HepG2 (cell line): Measurements from ENCODE around the gene NKIRAS1. TPM values are rescaled to one million over a fixed set of nuclear protein-coding genes. Genes with fewer than 3 reads are reported as not detected.
"Not testable (repeated sequence)": the region's sequence is repeated elsewhere in the genome, so short reads cannot be mapped to it uniquely, and the experiment has no call there.

Experiments
- ATAC-seq: fragments of 200-7000 bp; cut with Tn5 transposase; 3 replicates; pipeline ENCODE4 v1.9.1; 2020; ENCODE audit warnings: mild to moderate bottlenecking, moderate library complexity
- BruUV-seq: library from RNA; stranded (reverse); fragments of 400-500 nt; replicated peaks from 2 replicates; lab custom pipeline; 2021; lab: Mats Ljungman, UMichigan
- CTCF ChIA-PET: fragments of 300-600 bp; formaldehyde crosslinking; extraction: SDS; loops from one replicate; lab custom pipeline; 2021; ENCODE audit warnings: low total read pairs, inconsistent platforms, low intra/inter-chr PET ratio; lab: Yijun Ruan, JAX
- POLR2A ChIA-PET: fragments of 350-600 bp; sonication (Branson Sonifier 250); formaldehyde crosslinking; loops from one replicate; lab custom pipeline; 2020; ENCODE audit warnings: antibody characterized with exemption, inconsistent platforms; lab: Yijun Ruan, JAX
- DNase-seq: peaks from one replicate; pipeline ENCODE4 v3.0.0-alpha.2; 2015; ENCODE audit warnings: low spot score
- FAIRE-seq: peaks from 3 replicates; lab custom pipeline; 2011; peaks lifted over from hg19 to GRCh38; lab: Jason Lieb, UNC
- H2AFZ ChIP-seq: one replicate; pipeline ENCODE4 v1.6.1; 2011; ENCODE audit warnings: low read length, inconsistent platforms
- H3K27ac ChIP-seq: fragments of 300-600 bp; 3 replicates; pipeline ENCODE4 v1.8.0; 2011; ENCODE audit warnings: mixed run types, mild to moderate bottlenecking, mixed read lengths, low read length, inconsistent platforms; ENCODE audit not compliant: insufficient read depth; ENCODE audit errors: extremely low read length
- H3K27me3 ChIP-seq, 2 experiments: fragments of 200-600 bp in 1 of 2; 2 replicates in 1 of 2; 3 replicates in 1 of 2; pipeline versions ENCODE4 v1.6.0 to v1.8.0; 2011; ENCODE audit warnings: low read length in 2 of 2, mild to moderate bottlenecking in 2 of 2, moderate library complexity in 2 of 2, inconsistent platforms in 1 of 2; ENCODE audit not compliant: insufficient read depth in 2 of 2, control insufficient read depth in 1 of 2
- H3K36me3 ChIP-seq, 2 experiments: fragments of 200-600 bp in 1 of 2; replicated peaks in 1 of 2; 2 replicates in 1 of 2; 3 replicates in 1 of 2; pipeline versions ENCODE4 v1.5.1 to v1.8.0; 2011; ENCODE audit warnings: low read length in 2 of 2, inconsistent platforms in 1 of 2; ENCODE audit not compliant: insufficient read depth in 2 of 2, control insufficient read depth in 1 of 2
- H3K4me1 ChIP-seq: 2 replicates; pipeline ENCODE4 v1.5.1; 2012; ENCODE audit warnings: low read length, inconsistent platforms; ENCODE audit not compliant: insufficient read depth
- H3K4me2 ChIP-seq: 2 replicates; pipeline ENCODE4 v1.6.0; 2011; ENCODE audit warnings: low read depth, low read length, inconsistent platforms
- H3K4me3 ChIP-seq, 3 experiments: fragments of 200-600 bp in 1 of 3; sonication (generic), shearing (Covaris generic) in 1 of 3; replicated peaks in 1 of 3; 2 replicates each; pipeline ENCODE4 v1.5.1; 2011 to 2016; ENCODE audit warnings: low read length in 3 of 3, inconsistent platforms in 2 of 3, low read depth in 2 of 3, mild to moderate bottlenecking in 2 of 3, control low read depth in 1 of 3, mixed read lengths in 1 of 3; ENCODE audit not compliant: insufficient read depth in 1 of 3
- H3K79me2 ChIP-seq: one replicate; pipeline ENCODE4 v1.6.1; 2011; ENCODE audit warnings: low read length, inconsistent platforms; ENCODE audit not compliant: insufficient read depth
- H3K9ac ChIP-seq: 2 replicates; pipeline ENCODE4 v1.6.0; 2011; ENCODE audit warnings: mild to moderate bottlenecking, low read depth, low read length, inconsistent platforms; ENCODE audit not compliant: insufficient read depth
- H3K9me3 ChIP-seq: 2 replicates; pipeline ENCODE4 v1.5.1; 2012; ENCODE audit warnings: mild to moderate bottlenecking, low read length
- H4K20me1 ChIP-seq: 2 replicates; pipeline ENCODE4 v1.6.0; 2011; ENCODE audit warnings: inconsistent platforms, mild to moderate bottlenecking, low read length, moderate library complexity; ENCODE audit not compliant: insufficient read depth
- CEBPB ChIP-seq: IDR thresholded peaks from 2 replicates; pipeline ENCODE4 v1.6.1; 2011; ENCODE audit warnings: low read depth, low read length, improper control_type of control experiment, borderline replicate concordance
- HNRNPK ChIP-seq: fragments of 200-400 bp; formaldehyde crosslinking; IDR thresholded peaks from 2 replicates; pipeline ENCODE4 v1.6.1; 2018; ENCODE audit warnings: low read length, low read depth, moderate library complexity, mild to moderate bottlenecking; ENCODE audit not compliant: poor library complexity, severe bottlenecking
- HOXA9 ChIP-seq: sonication (generic); formaldehyde crosslinking; IDR thresholded peaks from 2 replicates; pipeline ENCODE4 v1.8.1; 2022; ENCODE audit warnings: missing genetic modification reagents, mild to moderate bottlenecking, moderate library complexity, borderline replicate concordance
- ZNF512B ChIP-seq: sonication (generic); formaldehyde crosslinking; IDR thresholded peaks from 2 replicates; pipeline ENCODE4 v1.5.1; 2020; ENCODE audit warnings: missing genetic modification reagents, mild to moderate bottlenecking, borderline replicate concordance
- WGBS: methylation state at CpG from one replicate; pipeline ENCODE4 v1.1.6; 2017; ENCODE audit warnings: low lambda C conversion rate; 5-methylcytosine and 5-hydroxymethylcytosine counted together
- in situ Hi-C: cut with HindIII; loops from 2 replicates; pipeline ENCODE4 v1.10.0; 2017; ENCODE audit warnings: low pct_unique_long_range_greater_than_20kb; ENCODE audit not compliant: extremely low pct_ligation_motif_present
- intact Hi-C: fragments of 100-400 bp; cut with micrococcal nuclease; formaldehyde crosslinking; loops from one replicate; pipeline ENCODE4 v1.10.0; 2022; ENCODE audit not compliant: unreplicated experiment
- polyA plus RNA-seq, 8 experiments: library from polyadenylated mRNA; depleted of rRNA in 3 of 8; stranded (reverse) in 7 of 8; unstranded in 1 of 8; fragments of >200 nt; fragmentation: Illumina TruSeq in 4 of 8; extraction: Trizol in 4 of 8; gene quantifications; 2 replicates each; pipeline versions ENCODE4 v1.2.1 to v1.2.3, GENCODE V29; 2011 to 2016; ENCODE audit warnings: low read depth in 4 of 8, missing spikeins in 1 of 8, mixed read lengths in 1 of 8; ENCODE audit not compliant: insufficient read depth in 1 of 8
- total RNA-seq, 5 experiments: library from RNA; depleted of rRNA; stranded (reverse); fragments of >200 nt; fragmentation: Illumina TruSeq; extraction: Trizol; gene quantifications; 2 replicates each; pipeline ENCODE4 v1.2.3, GENCODE V29; 2016; ENCODE audit warnings: low read depth in 1 of 5

Gene NKIRAS1
- total and polyA plus RNA-seq, 2 of the 13 experiments (the other 11 are each of a cell fraction or from before 2014, with no cell fraction given) = 4.3 to 8.0 TPM

GRCh38 chr3:23873941-23874340, 42.8 kb downstream of the NKIRAS1 start:
- no peak overlapping the region for H3K4me2 ChIP-seq
- H3K27ac ChIP-seq = no peak overlapping the region
- BruUV-seq = no TSS peak
- intact Hi-C loops = no loop called here
- DNase-seq (no peak), FAIRE-seq (no peak), ATAC-seq (peak; percentile 49; the same call in 2 of the 3 replicates)
- H3K79me2 ChIP-seq = peaks cover 5% of the 10 kb centered on the region
- no peaks in the 10 kb centered on the region for H3K27me3 ChIP-seq
- H3K36me3 ChIP-seq = no peaks in the 10 kb centered on the region
- no peak overlapping the region for H2AFZ ChIP-seq
- TF ChIP-seq ZNF512B (CRISPR knock-in tag) (no peak), CEBPB (peak; percentile 21; the same call in 1 of the 2 replicates)
- no peak overlapping the region for H3K9ac ChIP-seq
- no peaks in the 10 kb centered on the region; the same call in 1 of the 2 replicates for H3K4me1 ChIP-seq
- ChIA-PET CTCF (no interaction called here), POLR2A (no interaction called here)
- H3K9me3 ChIP-seq = no peaks in the 10 kb centered on the region
- H3K4me3 ChIP-seq = no peak overlapping the region
- in situ Hi-C loops = no loop called here
- WGBS = 96% methylated on average over 2 of the region's 2 CpGs
- 0 out of 2 replicates have a peak, but pooled peaks cover 3% of the 10 kb centered on the region for H4K20me1 ChIP-seq

- Histone ChIP-seq H3K36me3 (no peaks in the 10 kb centered on the region), H3K27ac (no peak overlapping the region), H4K20me1 (0 out of 2 replicates have a peak, but pooled peaks cover 3% of the 10 kb centered on the region), H3K27me3 (no peaks in the 10 kb centered on the region), H3K79me2 (peaks cover 8% of the 10 kb centered on the region), H3K4me1 (no peaks in the 10 kb centered on the region; the same call in 1 of the 2 replicates), H3K9ac (no peak overlapping the region), H3K4me3 (no peak overlapping the region), H3K4me2 (no peak overlapping the region), H2AFZ (no peak overlapping the region), H3K9me3 (no peaks in the 10 kb centered on the region)
- ChIA-PET CTCF (no interaction called here), POLR2A (no interaction called here)
- no TSS peak for BruUV-seq
- 98% methylated on average over 3 of the region's 3 CpGs for WGBS
- no peak for TF ChIP-seq HOXA9 (CRISPR knock-in tag)
- TF ChIP-seq HNRNPK = peak; percentile 82
- FAIRE-seq (no peak), ATAC-seq (no peak), DNase-seq (no peak)
- intact Hi-C loops = no loop called here
- in situ Hi-C loops = no loop called here
These were observed 44.5 kb downstream of the NKIRAS1 start for GRCh38 chr3:23872330-23872729.

GRCh38 chr3:23871361-23871760, 45.4 kb downstream of the NKIRAS1 start:
- in situ Hi-C loops, H3K79me2 ChIP-seq, H4K20me1 ChIP-seq, H3K4me1 ChIP-seq, H3K27ac ChIP-seq, H2AFZ ChIP-seq, H3K9ac ChIP-seq, intact Hi-C loops, H3K36me3 ChIP-seq, BruUV-seq, ATAC-seq, H3K4me3 ChIP-seq, POLR2A ChIA-PET, H3K9me3 ChIP-seq, H3K4me2 ChIP-seq, H3K27me3 ChIP-seq, CTCF ChIA-PET, FAIRE-seq, DNase-seq: not testable (repeated sequence)
- WGBS = 97% methylated on average over 12 of the region's 34 CpGs
